Measurements from ENCODE around the gene VLDLR. TPM values are rescaled to one million over a fixed set of nuclear protein-coding genes. Genes with fewer than 3 reads are reported as not detected.

The VLDLR gene
- total and polyA plus RNA-seq, 11 donors, result 15.1 to 177 (median 112) TPM

DNA sequence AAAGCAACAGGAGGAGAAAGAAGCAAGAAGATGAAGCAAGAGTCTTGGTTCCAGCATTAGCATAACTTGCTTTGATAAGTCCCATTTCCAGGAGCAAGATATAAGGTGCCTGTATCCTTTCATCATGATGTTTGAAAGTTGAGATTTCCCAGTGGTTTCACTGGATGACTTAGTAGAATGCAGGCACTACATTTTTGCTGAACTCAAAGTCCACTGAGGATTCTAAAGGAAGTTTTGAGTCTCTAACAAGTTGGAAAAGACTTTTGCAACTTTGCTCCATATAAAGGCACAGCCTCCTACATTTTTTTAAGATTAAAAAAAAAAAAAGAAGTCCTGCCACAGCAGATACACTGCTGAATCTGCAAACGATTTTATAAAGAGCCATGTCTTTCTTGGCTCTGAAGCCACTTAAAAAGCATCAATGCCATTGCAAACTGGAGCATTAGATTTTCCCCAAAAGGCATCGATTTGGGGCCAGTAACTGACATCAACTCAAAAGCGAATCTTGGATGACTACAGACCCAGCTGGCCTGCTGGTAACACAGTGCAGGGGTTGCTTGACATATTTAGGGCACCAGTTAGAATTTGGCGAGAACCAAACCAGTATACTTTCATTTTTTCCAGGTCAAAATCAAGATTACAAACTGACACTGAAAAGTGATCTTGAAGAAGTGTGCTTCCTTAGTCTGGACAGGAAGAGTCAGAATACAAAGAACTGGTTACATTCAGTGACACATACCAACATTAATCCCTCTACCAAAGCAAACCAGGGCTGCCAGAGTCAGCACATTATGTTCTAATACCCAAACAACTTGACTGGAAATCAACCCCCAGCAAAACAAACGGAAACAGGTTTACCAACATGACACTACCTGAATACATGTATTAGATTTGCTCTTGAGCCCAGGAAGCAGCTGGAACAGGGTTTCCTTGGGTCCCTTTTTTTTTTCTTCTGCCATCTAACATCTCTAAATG, 56.6 kb downstream of the VLDLR start:
- no peak for DNase-seq
- peak in 2 of 4 donors; percentile 45 to 49 for ATAC-seq
- no peaks in the 10 kb centered on the region for H3K9me3 ChIP-seq
- TF ChIP-seq, protein P1, sequence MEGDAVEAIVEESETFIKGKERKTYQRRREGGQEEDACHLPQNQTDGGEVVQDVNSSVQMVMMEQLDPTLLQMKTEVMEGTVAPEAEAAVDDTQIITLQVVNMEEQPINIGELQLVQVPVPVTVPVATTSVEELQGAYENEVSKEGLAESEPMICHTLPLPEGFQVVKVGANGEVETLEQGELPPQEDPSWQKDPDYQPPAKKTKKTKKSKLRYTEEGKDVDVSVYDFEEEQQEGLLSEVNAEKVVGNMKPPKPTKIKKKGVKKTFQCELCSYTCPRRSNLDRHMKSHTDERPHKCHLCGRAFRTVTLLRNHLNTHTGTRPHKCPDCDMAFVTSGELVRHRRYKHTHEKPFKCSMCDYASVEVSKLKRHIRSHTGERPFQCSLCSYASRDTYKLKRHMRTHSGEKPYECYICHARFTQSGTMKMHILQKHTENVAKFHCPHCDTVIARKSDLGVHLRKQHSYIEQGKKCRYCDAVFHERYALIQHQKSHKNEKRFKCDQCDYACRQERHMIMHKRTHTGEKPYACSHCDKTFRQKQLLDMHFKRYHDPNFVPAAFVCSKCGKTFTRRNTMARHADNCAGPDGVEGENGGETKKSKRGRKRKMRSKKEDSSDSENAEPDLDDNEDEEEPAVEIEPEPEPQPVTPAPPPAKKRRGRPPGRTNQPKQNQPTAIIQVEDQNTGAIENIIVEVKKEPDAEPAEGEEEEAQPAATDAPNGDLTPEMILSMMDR (IDR thresholded peaks at IDR 0.05), result no peak
- no peak for TF ChIP-seq POLR2A (IDR thresholded peaks at IDR 0.05)
- H3K4me3 ChIP-seq, result no peak overlapping the region
- 59 to 69% (median 61%) methylated on average over 5 of the region's 5 CpGs for WGBS, 4 donors
- no peaks in the 10 kb centered on the region for H3K27me3 ChIP-seq
- no peaks in the 10 kb centered on the region for H3K36me3 ChIP-seq
- intact Hi-C loops (cut with DNase I), result no loop called here
- peak overlapping the region in 2 of 12 donors; percentile 10 to 33 for H3K27ac ChIP-seq
- peaks cover 0 to 8% (median 0%) of the 10 kb centered on the region in 12 donors for H3K4me1 ChIP-seq

DNA sequence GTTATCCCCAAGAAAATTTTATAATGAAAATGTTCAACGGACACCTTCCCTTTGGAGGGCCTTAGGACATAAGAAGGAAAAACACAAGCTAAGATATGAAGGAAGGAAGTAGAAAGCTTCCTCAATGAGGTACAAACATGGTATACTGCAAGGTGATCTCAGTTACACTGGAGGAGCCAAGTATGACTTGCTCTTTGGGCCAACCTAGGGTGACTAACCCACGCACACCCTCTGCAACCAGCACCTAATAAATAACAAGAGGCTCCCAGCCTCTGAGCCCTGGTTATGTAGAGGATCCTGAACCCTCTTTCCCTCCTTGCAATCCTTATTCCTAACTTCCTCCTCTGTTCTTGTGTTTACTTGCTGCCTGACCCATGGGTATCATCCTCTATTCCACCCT, 57.4 kb downstream of the VLDLR start:
- Histone ChIP-seq H3K4me1 (peaks cover 0 to 8% (median 0%) of the 10 kb centered on the region in 12 donors), H3K9me3 (no peaks in the 10 kb centered on the region), H3K27me3 (no peaks in the 10 kb centered on the region), H3K36me3 (no peaks in the 10 kb centered on the region), H3K4me3 (no peak overlapping the region), H3K27ac (no peak overlapping the region)
- DNase-seq, result no peak
- TF ChIP-seq, protein P1 (IDR thresholded peaks at IDR 0.05), result no peak
- TF ChIP-seq POLR2A (IDR thresholded peaks at IDR 0.05), result no peak
- peak in 1 of 4 donors; percentile 39 for ATAC-seq
- intact Hi-C loops (cut with DNase I), result no loop called here
- WGBS, 4 donors, result 91 to 100% (median 94%) methylated on average over 2 of the region's 2 CpGs

DNA sequence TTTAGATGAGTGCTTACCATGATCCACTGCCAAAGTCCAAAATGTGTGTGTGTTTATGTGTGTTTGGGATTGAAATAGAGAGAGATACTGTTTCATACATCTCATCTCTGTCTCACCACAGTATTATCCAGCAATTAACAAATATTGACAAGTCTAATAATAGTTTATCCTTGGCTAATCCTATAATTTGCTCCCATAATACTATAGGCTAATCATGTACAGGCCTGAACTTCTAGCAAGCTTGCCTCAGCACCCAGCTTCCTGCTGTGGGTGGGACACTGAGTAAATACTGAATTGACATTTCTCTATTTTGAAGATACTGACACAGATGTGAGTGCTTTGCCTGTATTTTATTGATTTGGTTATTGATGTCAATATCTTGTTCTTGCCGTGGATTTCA, 60.4 kb downstream of the VLDLR start:
- Histone ChIP-seq H3K4me1 (peaks cover 0 to 8% (median 0%) of the 10 kb centered on the region in 12 donors), H3K27ac (no peak overlapping the region), H3K27me3 (no peaks in the 10 kb centered on the region), H3K9me3 (no peaks in the 10 kb centered on the region), H3K36me3 (no peaks in the 10 kb centered on the region), H3K4me3 (no peak overlapping the region)
- no peak for ATAC-seq
- intact Hi-C loops (cut with DNase I), result no loop called here
- WGBS, 4 donors, result 86 to 93% (median 92%) methylated on average over 1 of the region's 1 CpG
- TF ChIP-seq, protein P1 (IDR thresholded peaks at IDR 0.05), result no peak
- TF ChIP-seq POLR2A (IDR thresholded peaks at IDR 0.05), result no peak
- DNase-seq, result no peak

DNA sequence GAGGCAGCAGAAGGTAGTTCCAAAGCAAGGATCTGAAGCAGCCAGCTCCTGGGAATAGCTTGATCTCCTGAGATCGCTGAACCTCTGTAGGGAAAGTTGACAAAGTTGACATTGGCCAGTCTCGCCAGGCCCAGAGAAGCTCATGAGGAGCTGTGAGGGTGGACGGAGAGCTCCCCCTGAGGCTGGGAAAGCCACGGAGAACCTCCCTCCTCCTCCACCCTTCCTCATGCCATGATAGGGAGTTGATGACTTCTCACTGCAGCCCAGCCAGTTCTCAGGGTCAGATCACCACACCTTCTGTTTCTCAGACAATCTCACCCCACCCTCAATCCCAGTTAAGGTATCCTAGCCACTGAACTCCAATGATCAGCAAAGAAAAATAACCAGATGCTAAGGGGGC, 65.3 kb downstream of the VLDLR start:
- no peak for TF ChIP-seq POLR2A (IDR thresholded peaks at IDR 0.05)
- TF ChIP-seq, protein P1 (IDR thresholded peaks at IDR 0.05), result no peak
- peaks cover 0 to 26% (median 9%) of the 10 kb centered on the region in 12 donors for H3K4me1 ChIP-seq
- H3K27me3 ChIP-seq, result no peaks in the 10 kb centered on the region
- DNase-seq (no peak), ATAC-seq (no peak)
- intact Hi-C loops (cut with DNase I), result no loop called here
- no peak overlapping the region for H3K27ac ChIP-seq
- H3K9me3 ChIP-seq, result no peaks in the 10 kb centered on the region
- H3K36me3 ChIP-seq, result no peaks in the 10 kb centered on the region
- 74 to 79% (median 77%) methylated on average over 4 of the region's 4 CpGs for WGBS, 4 donors
- no peak overlapping the region for H3K4me3 ChIP-seq

Data from heart left ventricle (tissue), 16 donors.